Measurements from ENCODE around the gene SIDT1. TPM values are rescaled to one million over a fixed set of nuclear protein-coding genes. Genes with fewer than 3 reads are reported as not detected.

Gene SIDT1
- total RNA-seq, 1 experiment from 2014 or later, result 0.22 TPM

DNA sequence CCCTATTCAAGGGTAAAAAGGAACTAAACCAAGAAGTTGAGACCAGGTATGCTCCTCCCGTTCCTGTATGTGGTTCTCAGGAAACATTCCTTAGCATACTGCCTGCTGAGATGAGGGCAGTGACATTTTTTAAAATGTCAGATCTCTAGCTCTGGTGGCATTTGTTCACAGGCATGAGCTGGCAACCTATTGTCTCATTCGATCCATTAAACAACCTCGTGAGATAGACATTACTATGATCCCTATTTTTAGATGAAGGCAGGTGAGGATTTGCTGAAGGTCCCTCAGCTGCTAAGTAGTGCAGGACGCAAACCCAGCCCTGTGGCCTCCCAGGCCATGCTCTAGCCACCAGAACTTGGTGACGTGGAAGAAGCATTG lies 74.9 kb downstream of the SIDT1 start:
- Mint-ChIP-seq H3K9me3 (no peaks in the 10 kb centered on the region), H3K4me1 (peaks cover 34% of the 10 kb centered on the region), H3K27me3 (ENCODE audit: low read depth) (no peaks in the 10 kb centered on the region), H3K4me3 (peak overlapping the region; percentile 14; the same call in 1 of the 2 replicates), H3K27ac (peak overlapping the region; percentile 75), H3K36me3 (no peaks in the 10 kb centered on the region)
- CTCF ChIA-PET, result no interaction called here
- POLR2A ChIA-PET, result no interaction called here
- no peak for TF ChIP-seq ZNF232 (CRISPR knock-in tag; IDR thresholded peaks at IDR 0.05)
- no peak for TF ChIP-seq PREB (CRISPR knock-in tag; IDR thresholded peaks at IDR 0.05; ENCODE audit: borderline replicate concordance)
- no peak for TF ChIP-seq ESRRA (CRISPR knock-in tag; IDR thresholded peaks at IDR 0.05; ENCODE audit: borderline replicate concordance)
- no peak for TF ChIP-seq ZBTB21 (CRISPR knock-in tag; IDR thresholded peaks at IDR 0.05; ENCODE audit: borderline replicate concordance)
- TF ChIP-seq SMAD4 (CRISPR knock-in tag; IDR thresholded peaks at IDR 0.05), result no peak
- TF ChIP-seq KAT7 (CRISPR knock-in tag; IDR thresholded peaks at IDR 0.05; ENCODE audit: borderline replicate concordance), result no peak
- no peak for TF ChIP-seq NR2C2 (CRISPR knock-in tag; IDR thresholded peaks at IDR 0.05)
- TF ChIP-seq ZNF532 (CRISPR knock-in tag; IDR thresholded peaks at IDR 0.05; ENCODE audit: borderline replicate concordance), result no peak
- no peak for TF ChIP-seq NFYB (CRISPR knock-in tag; conservative IDR thresholded peaks at IDR 0.05; ENCODE audit: low read depth)
- TF ChIP-seq, protein P1, sequence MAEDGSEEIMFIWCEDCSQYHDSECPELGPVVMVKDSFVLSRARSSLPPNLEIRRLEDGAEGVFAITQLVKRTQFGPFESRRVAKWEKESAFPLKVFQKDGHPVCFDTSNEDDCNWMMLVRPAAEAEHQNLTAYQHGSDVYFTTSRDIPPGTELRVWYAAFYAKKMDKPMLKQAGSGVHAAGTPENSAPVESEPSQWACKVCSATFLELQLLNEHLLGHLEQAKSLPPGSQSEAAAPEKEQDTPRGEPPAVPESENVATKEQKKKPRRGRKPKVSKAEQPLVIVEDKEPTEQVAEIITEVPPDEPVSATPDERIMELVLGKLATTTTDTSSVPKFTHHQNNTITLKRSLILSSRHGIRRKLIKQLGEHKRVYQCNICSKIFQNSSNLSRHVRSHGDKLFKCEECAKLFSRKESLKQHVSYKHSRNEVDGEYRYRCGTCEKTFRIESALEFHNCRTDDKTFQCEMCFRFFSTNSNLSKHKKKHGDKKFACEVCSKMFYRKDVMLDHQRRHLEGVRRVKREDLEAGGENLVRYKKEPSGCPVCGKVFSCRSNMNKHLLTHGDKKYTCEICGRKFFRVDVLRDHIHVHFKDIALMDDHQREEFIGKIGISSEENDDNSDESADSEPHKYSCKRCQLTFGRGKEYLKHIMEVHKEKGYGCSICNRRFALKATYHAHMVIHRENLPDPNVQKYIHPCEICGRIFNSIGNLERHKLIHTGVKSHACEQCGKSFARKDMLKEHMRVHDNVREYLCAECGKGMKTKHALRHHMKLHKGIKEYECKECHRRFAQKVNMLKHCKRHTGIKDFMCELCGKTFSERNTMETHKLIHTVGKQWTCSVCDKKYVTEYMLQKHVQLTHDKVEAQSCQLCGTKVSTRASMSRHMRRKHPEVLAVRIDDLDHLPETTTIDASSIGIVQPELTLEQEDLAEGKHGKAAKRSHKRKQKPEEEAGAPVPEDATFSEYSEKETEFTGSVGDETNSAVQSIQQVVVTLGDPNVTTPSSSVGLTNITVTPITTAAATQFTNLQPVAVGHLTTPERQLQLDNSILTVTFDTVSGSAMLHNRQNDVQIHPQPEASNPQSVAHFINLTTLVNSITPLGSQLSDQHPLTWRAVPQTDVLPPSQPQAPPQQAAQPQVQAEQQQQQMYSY (CRISPR knock-in tag; IDR thresholded peaks at IDR 0.05), result no peak
- TF ChIP-seq CBFB (CRISPR knock-in tag; IDR thresholded peaks at IDR 0.05; ENCODE audit: low read depth), result no peak
- TF ChIP-seq SOX15 (CRISPR knock-in tag; IDR thresholded peaks at IDR 0.05), result no peak
- no peak for TF ChIP-seq GRHL2 (CRISPR knock-in tag; IDR thresholded peaks at IDR 0.05; ENCODE audit: insufficient replicate concordance, severe bottlenecking)
- no peak for TF ChIP-seq EMX1 (CRISPR knock-in tag; IDR thresholded peaks at IDR 0.05)
- TF ChIP-seq ZBTB43 (CRISPR knock-in tag; IDR thresholded peaks at IDR 0.05), result no peak
- no peak for TF ChIP-seq CREB1 (CRISPR knock-in tag; IDR thresholded peaks at IDR 0.05)
- no peak for TF ChIP-seq RORB (CRISPR knock-in tag; IDR thresholded peaks at IDR 0.05)
- no peak for TF ChIP-seq ZNF512 (CRISPR knock-in tag; IDR thresholded peaks at IDR 0.05; ENCODE audit: borderline replicate concordance)
- no peak for TF ChIP-seq JAZF1 (CRISPR knock-in tag; IDR thresholded peaks at IDR 0.05)
- peak; percentile 35 for ATAC-seq
- DNase-seq (ENCODE audit: low spot score), result no peak
